Right lung (tissue), 10 donors: Measurements from ENCODE around the gene TRMT13. TPM values are rescaled to one million over a fixed set of nuclear protein-coding genes. Genes with fewer than 3 reads are reported as not detected.
A peak's percentile ranks its signal among the peaks of the same experiment; 100 is the strongest.

ENCODE experiments used
- DNase-seq, 2 donors: peaks; one replicate each; pipeline ENCODE4 v3.0.0-alpha.2; 2013
- long read RNA-seq, 8 donors: transcript quantifications; one replicate each; lab custom pipeline, GENCODE V29; 2026
- polyA plus RNA-seq, 5 donors: library from polyadenylated mRNA; unstranded; fragments of 120-200 nt; gene quantifications; one replicate each; pipeline versions ENCODE4 v1.2.1 to v1.2.3, GENCODE V29; 2013; ENCODE audit warnings: inconsistent platforms in 1 of 5, low replicate concordance in 1 of 5; ENCODE audit not compliant: insufficient read length in 5 of 5, insufficient read depth in 1 of 5

TRMT13 gene, protein sequence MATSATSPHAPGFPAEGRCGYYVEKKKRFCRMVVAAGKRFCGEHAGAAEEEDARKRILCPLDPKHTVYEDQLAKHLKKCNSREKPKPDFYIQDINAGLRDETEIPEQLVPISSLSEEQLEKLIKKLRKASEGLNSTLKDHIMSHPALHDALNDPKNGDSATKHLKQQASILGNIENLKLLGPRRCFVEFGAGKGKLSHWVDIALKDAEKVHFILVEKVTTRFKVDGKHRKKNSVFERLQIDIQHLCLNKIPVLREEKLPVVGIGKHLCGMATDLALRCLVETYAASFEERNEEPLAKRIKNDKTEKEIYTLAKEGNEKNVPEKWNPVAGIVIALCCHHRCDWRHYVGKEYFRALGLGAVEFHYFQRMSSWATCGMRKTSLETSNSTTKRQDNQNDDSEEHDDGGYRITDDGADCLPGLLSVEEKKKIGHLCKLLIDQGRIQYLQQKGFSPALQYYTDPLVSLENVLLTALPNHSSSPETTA
- 10 to 100 TPM; 30.9 to 63.7 (median 48.5) TPM for polyA plus RNA-seq
- long read RNA-seq, donor 1, partial matches to known transcripts: 38 of 40 reads
- long read RNA-seq, donor 1, other reads (novel, unspliced or antisense): 0 of 40 reads
- long read RNA-seq, donor 2, partial matches to known transcripts: 13 of 15 reads
- long read RNA-seq, donor 2, other reads (novel, unspliced or antisense): 0 of 15 reads
- long read RNA-seq, donor 3, partial matches to known transcripts: 7 of 9 reads
- long read RNA-seq, donor 3, other reads (novel, unspliced or antisense): 0 of 9 reads
- long read RNA-seq, donor 4, partial matches to known transcripts: 0 of 4 reads
- long read RNA-seq, donor 4, other reads (novel, unspliced or antisense): 0 of 4 reads
- long read RNA-seq, donor 5, partial matches to known transcripts: 33 of 37 reads
- long read RNA-seq, donor 5, other reads (novel, unspliced or antisense): 0 of 37 reads
- long read RNA-seq, donor 6, partial matches to known transcripts: 30 of 34 reads
- long read RNA-seq, donor 6, other reads (novel, unspliced or antisense): 0 of 34 reads
- long read RNA-seq, donor 7, partial matches to known transcripts: 72 of 75 reads
- long read RNA-seq, donor 7, other reads (novel, unspliced or antisense): 0 of 75 reads
- long read RNA-seq, donor 8: 0 reads

GRCh38 chr1:100132566-100133477 is at the start of gene TRMT13, which contains the start of gene SASS6:
TSS of gene TRMT13 (plus strand) at chr1:100133163. CDS start at chr1:100133169, 6 bp downstream.
TSS of gene SASS6 (minus strand) at chr1:100132930. CDS start at chr1:100132814, 116 bp downstream.
- peak; percentile 95 to 96 for DNase-seq

- DNase-seq: no peak
Measured at GRCh38 chr1:100087396-100087795, 45.6 kb upstream of the TRMT13 start.

DNA sequence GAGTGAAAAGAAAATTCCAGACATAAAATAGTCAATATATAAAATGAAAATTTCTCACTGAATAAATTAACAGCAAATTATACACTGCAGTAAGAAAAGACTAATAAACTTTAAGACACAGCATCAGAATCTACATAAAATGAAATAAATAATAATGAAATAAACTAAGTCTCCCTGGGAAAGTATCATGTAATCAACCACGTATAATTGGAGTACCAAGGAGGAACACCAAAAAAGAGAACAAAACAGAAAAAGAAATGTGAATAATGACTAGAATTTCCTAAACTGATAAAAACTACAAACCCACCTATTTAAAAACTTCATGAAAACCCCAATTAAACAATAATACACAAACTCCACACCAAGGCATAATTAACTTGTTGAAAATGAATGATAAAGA is 43.9 kb upstream of the TRMT13 start:
- DNase-seq: no peak

- DNase-seq: no peak
Measured at GRCh38 chr1:100090471-100090870, 42.5 kb upstream of the TRMT13 start.

DNA sequence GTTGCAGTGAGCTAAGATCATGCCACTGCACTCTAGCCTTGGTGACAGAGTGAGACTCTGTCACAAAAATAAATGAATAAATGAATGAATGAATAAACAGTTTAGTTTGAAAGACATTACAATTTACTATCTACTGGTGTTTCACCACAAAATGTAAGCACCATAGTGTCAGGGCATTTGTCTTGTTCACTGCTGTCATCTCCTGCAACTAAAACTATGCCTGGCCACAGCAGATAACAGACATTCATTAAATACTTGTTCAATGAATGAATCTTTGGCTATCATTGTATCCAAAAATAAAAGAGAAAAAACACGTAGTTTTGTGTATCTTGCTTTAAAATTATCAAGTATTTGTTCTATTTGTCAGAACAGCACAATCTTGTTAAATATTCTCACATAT is 32.8 kb upstream of the TRMT13 start:
- DNase-seq: no peak

- DNase-seq: no peak
Measured at GRCh38 chr1:100101564-100101963, 31.4 kb upstream of the TRMT13 start.

DNA sequence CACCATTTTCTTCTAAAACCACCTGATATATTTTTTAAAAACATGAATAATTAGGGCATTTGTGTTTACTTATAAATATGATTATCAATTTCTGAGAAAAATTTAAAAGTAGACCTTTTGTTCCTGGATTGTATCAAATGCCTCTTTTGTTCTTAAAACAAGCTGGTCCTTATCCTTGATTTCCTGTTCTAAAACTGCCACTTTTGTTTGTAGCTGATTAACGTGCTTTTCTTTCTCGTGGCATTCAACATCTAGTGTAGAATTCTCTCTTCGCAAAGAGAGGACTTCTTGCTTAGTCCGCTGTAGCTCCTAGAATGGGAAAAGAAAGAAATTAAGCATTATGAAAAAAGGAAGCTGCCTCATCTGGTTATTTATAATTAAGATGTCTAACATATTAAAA is 25.3 kb upstream of the TRMT13 start:
- DNase-seq: no peak

DNA sequence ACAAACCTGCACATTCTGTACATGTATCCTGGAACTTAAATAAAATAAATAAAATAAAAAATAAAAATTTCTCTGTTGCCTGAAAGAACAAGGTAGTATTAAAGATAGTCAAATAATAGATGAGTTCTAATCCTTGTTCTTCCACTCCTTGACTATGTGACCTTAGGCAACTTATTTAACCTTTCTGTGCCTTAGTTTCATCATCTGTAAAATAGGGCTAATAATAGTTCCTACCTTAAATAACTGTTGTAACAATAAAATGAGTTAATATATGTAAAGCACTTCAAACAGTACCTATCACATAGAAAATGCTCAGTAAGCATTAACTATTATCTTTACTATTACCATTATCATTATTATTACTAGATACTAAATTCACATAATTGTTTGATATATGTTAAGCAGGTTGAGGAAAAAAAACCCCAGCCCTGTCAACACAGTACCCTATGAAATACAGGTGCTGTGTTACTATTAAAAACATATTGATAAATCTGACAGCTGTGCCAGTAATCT is 23.4 kb upstream of the TRMT13 start:
- no peak for DNase-seq

DNA sequence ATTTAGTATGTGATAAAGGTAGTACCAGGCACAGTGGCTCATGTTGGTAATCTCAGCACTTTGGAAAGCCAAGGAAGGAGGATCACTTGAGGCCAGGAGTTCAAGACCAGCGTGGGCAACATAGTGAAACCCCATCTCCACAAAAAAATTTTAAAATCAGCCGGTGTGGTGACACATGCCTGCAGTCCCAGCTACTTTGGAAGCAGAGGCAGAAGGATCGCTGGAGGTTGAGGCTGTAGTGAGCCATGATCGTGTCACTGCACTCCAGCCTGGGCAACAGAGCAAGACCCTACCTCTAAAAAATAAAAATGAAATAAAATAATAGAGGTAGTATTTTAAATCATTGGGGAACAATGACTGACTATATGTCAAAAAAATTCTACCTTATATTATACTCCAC is 17.4 kb upstream of the TRMT13 start:
- no peak for DNase-seq

- DNase-seq: no peak
Measured at GRCh38 chr1:100122177-100122576, 10.8 kb upstream of the TRMT13 start.

GRCh38 chr1:100127226-100127625 is 5.7 kb upstream of the TRMT13 start:
- no peak for DNase-seq

DNA sequence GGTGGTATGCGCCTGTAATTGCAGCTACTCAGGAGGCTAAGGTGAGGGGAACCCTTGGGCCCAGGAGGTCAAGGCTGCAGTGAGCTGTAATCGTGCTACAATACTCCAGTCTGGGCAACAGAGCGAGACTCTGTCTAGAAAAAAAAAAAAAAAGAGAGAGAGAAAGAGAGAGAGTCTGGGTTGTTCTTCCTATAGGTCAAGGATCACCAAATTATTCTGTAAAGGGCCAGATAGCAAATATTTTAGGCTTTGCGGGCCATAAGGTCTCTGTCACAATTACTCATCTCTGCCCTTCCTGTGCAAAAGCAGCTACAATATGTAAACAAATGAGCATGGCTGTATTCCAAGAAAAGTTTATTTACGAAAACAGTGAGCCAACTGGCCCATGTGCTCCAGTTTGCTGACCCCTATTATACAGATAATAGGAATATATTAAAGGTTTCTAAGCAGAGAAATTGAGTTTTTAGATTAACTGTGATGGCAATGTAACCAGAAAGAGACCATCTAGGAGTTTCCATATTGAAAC is 2.3 kb upstream of the TRMT13 start:
- no peak for DNase-seq

DNA sequence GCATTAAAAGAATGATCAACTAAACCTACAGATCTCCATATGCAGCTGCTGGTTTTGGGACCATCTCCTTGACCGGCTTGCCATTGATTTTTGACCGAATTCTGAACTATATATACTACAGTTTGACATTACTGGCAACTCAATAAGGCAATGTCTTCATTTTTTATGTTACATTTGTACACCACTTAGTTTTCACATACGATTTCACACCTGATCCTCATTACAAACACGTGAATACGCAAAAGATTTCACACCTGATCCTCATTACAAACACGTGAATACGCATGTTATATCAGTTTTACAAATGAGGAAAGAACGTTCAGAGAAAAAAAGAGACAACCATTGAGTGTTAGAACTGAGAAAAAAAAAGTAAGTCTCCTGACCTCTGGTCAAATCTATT is 1.3 kb upstream of the TRMT13 start:
- DNase-seq: no peak

- no peak for DNase-seq
Measured at GRCh38 chr1:100134872-100135271, 1.9 kb downstream of the TRMT13 start.

DNA sequence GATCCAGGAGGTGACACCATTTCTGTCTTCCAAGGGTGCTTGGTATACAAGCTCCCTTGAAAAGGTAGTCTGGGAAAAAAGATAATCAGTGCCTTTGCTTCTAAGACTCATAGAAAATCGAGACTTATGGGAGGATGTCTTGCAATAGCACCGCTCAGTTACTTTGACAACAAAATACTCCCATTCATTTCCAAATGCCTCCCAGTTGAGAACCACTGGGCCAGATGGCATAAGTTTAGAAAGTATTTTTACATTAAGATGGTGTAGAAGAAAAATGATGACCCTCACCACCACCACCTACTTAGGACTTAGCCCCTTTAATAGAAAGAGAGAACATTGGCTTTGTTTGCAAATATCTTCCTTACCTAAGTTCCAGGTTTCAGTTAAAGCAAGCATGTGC is 4.6 kb downstream of the TRMT13 start:
- DNase-seq: no peak

GRCh38 chr1:100141192-100141591 is 8.2 kb downstream of the TRMT13 start:
- no peak for DNase-seq

DNA sequence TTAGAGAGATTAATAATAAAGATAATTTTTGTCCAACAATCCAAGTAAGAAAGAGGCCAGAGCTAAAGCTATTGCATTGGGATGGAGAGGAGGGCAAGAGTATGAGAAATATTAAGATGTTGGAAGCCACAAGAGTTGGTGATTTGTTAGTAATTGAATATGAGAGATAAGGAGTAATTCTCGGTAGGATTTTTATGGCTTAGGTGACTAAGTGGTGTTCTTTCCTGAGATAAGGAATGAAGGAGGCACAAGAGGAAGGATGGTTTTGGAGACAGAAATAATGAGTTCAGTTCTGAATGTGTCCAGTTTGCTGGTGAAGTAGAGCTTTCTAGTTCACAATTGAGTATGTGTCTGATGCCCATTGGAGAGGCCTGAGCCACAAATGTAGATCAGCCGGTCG is 9.4 kb downstream of the TRMT13 start:
- no peak for DNase-seq

GRCh38 chr1:100145116-100145515 is 12.2 kb downstream of the TRMT13 start:
- DNase-seq: no peak

GRCh38 chr1:100146958-100147357 is 14.0 kb downstream of the TRMT13 start:
- no peak for DNase-seq

- no peak for DNase-seq
Measured at GRCh38 chr1:100147875-100148274, 14.9 kb downstream of the TRMT13 start.

GRCh38 chr1:100151679-100152078 is 18.7 kb downstream of the TRMT13 start:
- DNase-seq: no peak
